HG02840 (cell line): Measurements from ENCODE around the gene SAFB2.

Experiments used
- ATAC-seq: cut with Tn5 transposase; IDR thresholded peaks from one replicate; pipeline ENCODE4 v1.9.1; 2021; ENCODE audit warnings: mild to moderate bottlenecking, moderate library complexity, moderate number of reproducible peaks; ENCODE audit not compliant: unreplicated experiment, low FRiP score

SAFB2 gene

GRCh38 chr19:5622465-5623396 is at the start of gene SAFB2, which contains the start of gene SAFB:
Gene SAFB2, minus strand, starts transcription at chr19:5622776. Its CDS starts 61 bp downstream, at chr19:5622715.
Gene SAFB, plus strand, starts transcription at chr19:5623083. Its CDS starts 123 bp downstream, at chr19:5623206.
- ATAC-seq, result peak; percentile 84

- no peak for ATAC-seq
Measured at GRCh38 chr19:5671600-5671999, 49.0 kb upstream of the SAFB2 start.

- no peak for ATAC-seq
Measured at GRCh38 chr19:5669212-5669611, 46.6 kb upstream of the SAFB2 start.

DNA sequence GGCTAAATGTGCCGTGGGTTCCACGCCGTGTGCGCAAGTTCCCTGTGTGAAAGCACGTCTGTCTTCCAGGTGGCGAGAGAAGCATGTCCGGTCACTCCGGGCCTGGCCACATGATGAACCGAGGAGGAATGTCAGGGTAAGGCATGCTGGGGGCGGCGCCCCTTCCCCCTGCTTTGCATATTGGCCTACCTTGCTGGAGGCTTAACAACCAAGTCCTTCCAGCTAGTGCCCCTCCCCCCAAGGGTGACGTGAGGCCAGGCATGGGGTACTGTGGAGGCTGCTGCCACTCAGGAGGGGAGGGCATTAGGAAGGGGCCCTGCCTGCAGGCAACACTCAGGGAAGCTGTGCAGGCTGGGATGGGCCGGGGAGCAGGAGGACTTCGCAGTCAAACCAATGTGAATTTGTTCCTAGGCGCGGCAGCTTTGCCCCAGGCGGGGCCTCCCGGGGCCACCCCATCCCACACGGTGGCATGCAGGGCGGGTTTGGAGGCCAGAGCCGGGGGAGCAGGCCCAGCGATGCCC is 45.2 kb upstream of the SAFB2 start:
- no peak for ATAC-seq

DNA sequence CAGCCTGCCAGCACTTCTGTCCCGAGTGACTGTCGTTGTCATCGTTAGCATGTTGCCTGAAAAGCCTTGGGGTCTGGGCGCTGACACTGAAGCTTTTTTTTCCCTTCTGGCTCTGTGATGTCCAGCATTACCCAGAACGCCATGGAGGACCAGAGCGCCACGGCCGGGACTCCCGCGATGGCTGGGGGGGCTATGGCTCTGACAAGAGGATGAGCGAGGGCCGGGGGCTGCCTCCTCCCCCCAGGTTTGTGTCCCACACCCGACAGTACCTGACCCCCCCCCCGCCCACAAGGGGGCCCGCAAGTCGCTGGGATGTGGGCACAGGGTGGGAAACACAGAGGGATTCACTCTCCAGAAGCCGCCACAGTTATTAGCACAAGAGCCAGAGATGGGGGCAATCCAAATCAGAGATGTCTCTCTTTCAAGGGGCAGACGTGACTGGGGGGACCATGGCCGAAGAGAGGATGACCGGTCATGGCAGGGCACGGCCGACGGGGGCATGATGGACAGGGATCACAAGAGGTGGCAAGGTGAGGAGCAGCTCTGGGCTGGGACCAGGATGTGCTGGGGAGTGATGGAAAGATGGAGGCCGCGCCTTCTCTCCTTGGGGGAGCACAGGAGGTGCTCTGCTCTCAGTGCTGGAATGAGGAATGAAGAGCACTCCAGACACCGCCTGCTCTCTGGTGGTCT is 44.5 kb upstream of the SAFB2 start:
- ATAC-seq, result no peak

DNA sequence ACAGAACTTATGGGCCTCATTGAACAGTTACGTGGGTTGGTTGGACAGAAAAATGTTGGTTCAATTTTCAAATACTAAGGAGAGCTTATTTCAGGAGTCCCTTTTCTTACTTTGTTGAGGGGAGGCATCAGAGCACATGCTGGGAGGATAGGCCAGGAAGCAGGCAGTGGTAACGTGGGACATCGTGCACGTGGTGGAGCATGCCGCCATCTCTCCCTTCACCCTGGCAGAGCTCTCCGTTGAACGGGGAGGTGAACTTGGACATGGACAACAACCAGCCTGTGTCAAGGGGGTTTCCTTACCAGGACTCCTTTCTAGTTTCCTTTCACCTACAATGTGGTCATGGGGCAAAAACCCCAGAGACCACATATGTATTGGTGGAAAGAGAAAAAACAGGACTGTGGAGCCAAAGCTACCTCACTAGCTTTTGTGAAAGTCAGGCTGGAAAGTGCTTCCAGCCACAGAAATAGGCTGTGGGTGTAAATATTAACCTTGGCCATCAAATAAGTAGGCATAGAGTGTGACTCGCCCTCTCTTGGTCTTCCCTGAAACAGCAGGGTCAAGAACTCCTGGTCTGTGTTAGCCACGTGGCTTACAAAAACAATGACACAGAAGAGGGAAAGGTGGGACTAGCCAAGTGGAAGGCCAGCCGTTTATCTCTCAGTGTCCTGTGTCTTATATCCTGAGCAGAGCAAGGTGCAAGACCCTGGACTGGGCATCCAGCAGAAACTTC is 43.4 kb upstream of the SAFB2 start:
- ATAC-seq, result no peak

- no peak for ATAC-seq
Measured at GRCh38 chr19:5664515-5664914, 41.9 kb upstream of the SAFB2 start.

DNA sequence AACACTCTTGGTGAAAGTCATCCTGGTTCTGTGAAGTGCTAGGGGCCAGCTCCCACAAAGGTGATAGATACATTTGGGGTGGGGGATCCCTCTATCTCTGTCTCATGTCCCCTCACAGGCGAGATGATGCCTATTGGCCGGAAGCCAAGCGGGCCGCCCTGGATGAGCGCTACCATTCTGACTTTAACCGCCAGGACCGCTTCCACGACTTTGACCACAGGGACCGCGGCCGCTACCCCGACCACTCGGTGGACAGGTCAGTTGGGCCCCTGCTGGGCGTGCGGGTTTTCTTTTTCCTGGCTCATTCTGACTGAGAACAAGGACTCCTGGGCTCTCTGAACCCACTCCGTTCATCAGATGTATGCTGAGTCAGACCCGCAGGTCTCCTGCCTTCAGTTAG is 41.3 kb upstream of the SAFB2 start:
- no peak for ATAC-seq

DNA sequence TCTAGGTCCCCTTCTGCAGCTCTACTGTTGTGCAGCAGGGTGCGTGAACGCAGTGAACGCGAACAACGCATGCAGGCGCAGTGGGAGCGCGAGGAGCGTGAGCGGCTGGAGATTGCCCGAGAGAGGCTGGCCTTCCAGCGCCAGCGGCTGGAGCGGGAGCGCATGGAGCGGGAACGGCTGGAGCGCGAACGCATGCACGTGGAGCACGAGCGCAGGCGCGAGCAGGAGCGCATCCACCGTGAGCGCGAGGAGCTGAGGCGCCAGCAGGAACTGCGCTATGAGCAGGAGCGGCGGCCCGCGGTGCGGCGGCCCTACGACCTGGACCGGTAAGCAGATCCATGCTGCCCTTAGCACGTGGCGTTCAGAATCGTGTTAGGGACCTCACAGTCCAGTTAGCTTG is 38.9 kb upstream of the SAFB2 start:
- no peak for ATAC-seq

DNA sequence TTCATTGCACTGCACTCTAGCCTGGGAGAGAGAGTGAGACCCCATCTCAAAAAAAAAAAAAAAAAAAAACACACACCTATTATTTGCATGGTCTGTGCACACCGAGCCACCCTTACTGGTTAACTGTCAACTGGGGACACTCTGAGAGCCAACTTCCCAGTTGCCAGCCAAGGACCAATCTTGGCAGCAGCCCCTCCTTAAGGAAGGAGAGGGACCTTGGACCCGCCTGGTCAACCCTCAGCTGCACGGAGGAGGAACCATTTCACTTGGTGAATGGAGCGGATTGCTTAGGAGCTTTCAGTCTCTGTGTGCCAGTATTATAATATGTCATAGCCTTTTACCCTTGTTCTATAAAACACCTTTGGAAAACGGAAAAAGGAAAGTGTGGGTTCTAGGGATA is 32.8 kb upstream of the SAFB2 start:
- no peak for ATAC-seq

DNA sequence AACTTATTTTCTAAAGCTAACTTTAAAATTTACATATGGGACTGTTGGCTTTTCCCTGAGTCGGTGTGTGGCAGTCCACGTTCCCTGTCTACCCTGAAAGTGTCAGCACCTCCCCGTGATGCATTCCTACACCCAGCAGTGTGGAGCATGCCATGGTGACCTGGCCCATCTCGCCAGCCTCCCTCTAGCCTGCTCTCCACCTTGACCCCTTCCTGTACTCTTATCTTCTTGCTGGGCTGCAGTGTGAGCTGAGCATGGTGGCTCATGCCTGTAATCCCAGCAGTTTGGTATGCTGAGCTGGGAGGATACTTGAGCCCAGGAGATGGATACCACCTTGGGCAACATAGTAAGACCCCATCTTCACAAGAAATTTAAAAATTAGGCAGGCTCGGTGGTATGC is 32.4 kb upstream of the SAFB2 start:
- ATAC-seq, result no peak

- ATAC-seq, result no peak
Measured at GRCh38 chr19:5652261-5652660, 29.7 kb upstream of the SAFB2 start.

DNA sequence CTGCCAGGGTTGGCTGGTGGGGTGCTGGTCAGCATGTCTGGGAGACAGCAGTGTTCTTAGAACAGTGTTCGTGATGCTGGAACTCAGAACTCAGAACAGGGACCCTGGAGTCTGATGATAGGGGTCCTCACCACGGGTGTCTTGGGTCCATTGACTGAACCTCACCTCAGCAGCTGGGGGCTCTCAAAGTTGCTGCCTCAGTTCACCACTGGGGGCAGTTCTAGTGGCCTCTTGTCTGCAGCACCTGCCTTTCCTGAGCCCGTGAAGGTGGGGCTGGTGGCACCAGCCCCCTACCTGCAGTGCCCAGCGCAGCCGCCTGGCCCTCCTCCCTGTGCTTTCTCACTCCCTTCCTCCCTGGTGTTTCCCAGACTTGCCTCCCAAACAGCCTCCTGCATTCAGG is 28.8 kb upstream of the SAFB2 start:
- no peak for ATAC-seq

DNA sequence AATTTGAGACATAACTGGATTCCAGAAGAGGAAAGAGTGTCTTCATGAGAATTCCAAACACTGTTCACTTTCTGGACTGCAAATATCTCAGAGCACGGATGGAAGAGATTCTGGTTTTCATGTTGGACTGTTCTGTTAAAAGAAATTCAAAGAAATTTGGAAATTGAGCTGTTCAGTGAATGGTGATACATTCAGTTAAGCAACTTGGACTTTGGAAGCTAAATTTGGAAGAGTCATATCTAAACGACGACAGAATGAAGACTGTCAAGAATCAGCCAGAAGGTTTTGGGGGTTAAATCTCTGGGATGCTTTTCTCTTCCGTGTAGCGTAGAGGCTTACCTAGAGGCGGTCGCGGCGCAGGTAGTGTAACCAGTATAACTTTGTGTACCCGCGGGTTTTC is 25.9 kb upstream of the SAFB2 start:
- ATAC-seq, result no peak

DNA sequence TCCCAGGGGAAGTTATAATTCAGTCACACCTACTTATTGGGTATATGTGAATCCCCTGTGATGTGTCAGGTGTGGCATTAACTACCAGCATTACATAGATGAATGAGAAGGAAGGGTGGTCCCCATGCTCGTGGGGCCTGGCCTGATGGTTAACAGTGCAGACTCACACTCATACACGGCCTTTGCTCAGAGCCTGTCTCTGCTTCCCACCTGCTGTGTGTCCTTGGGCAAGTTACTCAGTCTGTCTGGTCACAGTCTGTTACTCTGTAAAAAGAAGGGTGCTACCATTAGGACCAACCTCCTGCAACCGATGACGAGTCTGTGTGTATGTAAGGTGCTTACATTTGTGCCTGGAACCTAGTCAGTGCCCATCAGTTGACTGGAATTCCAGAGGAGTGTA is 24.1 kb upstream of the SAFB2 start:
- ATAC-seq, result no peak

DNA sequence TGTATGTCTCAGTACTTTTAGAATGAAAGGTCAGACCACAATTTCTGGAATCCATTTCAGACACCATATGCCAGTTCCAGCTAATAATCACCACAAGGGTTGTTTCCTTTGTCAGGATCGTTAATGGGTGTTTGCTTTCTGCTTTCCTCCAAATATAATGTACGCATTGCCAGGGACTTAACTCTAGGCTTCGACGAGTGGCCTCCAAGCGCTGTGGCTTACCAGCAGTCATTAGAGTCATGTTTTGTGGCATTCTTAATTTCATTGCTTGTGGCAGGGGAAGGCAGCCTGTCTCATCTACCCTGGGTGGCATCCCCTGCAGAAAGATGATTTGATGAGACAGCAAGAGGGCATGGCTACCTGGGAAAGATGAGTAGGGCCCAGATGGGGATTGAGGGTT is 22.8 kb upstream of the SAFB2 start:
- no peak for ATAC-seq

DNA sequence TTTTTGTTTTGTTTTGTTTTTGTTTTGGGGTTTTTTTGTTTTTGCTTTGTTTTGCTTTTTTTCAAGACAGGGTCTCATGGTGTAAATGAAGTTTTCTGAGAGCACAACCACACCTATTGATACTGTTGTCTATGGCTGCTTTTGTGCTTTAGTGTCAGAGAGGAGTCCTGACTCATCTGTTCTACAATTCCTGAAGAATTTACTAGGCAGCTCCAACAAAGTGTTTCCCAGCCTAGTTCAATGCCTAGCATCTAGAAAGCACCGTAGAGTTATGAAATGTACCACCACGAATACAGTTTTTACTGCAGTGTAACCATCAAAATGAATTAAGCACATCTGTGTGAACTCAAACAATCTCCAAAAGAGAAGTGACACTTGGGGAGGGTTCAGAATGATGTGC is 21.5 kb upstream of the SAFB2 start:
- ATAC-seq, result no peak

GRCh38 chr19:5643060-5643459 is 20.5 kb upstream of the SAFB2 start:
- no peak for ATAC-seq

- no peak for ATAC-seq
Measured at GRCh38 chr19:5642204-5642603, 19.6 kb upstream of the SAFB2 start.

DNA sequence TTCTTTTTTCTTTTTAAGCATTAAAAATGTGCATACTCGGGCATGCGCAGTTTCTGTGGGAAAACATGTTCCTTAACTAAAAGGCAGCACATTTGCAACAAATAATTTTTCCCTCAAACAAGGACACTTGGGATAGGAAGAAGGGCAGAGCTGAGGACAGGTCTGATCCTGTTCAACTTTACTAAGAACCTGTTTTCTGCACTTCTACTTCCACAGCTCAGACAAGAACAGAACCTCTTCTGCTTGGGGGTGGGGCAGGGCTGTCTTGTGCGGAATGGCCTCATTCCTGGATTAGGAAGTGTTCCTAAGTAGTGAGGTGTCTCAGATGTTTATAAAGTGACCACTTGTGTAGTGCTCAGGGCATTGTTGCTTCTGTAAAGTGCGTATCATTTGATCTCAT is 18.6 kb upstream of the SAFB2 start:
- ATAC-seq, result no peak

DNA sequence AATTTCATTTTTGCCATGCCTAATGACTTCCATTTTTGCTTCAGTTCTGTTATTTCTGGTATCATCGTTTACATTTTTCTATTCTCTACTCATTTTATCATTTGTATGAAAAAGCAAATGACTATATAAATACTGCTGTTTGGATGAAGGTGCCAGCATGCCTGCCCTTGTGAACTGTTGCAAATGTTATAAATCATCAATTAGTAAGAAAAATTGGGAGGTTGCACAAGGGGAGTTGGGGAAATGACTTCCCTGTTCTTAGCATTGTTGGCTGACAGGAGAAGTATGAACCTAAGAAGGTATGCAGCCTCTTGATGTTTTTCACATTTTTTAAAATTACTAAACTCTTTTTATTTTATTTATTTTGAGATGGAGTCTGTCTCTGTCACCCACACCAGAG is 15.4 kb upstream of the SAFB2 start:
- no peak for ATAC-seq
